ENCODE results near the gene RABGAP1L.
"Not testable (repeated sequence)": the region's sequence is repeated elsewhere in the genome, so short reads cannot be mapped to it uniquely, and the experiment has no call there.

RABGAP1L gene

DNA sequence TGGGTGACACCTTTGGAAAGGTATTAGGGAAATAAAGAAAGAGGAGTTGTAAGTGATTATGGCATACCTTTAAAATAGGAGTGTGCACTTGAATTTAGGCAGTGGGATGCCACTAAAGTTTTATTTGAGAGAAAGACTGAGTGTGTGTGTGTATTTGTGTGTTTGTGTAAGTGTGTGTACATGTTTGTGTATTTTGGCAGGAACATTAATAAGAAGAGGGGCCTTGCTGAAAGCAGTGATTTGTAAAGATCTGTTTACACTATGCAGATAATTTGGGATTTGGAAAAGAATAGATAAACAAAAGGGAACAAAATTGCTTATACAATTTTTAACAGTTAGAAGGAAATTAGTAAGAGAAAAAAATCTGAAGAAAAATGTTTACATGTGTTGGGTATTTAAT, 409.2 kb downstream of the RABGAP1L start:
- DNase-seq (ENCODE audit: low read depth in 2 of 2), result no peak

DNA sequence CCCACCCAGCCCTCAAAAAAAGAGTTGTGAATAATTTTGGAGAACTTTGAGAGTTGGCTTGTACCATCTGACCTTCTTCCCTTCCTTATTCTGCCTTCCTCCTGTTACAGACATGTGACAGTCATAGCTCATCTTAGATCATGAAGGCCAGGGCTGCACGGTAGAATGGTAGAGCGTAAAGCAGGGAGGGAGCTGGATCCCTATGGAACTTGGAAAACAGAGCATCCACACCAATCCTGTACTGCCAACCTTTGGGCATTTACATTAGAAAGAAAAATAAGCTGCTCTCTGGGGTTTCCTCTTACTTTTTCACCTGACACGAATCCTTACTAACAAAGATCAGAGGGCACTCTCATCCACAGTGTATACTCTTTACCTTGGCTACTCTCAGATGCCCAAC, 409.9 kb downstream of the RABGAP1L start:
- no peak for DNase-seq (ENCODE audit: low read depth in 2 of 2)

DNA sequence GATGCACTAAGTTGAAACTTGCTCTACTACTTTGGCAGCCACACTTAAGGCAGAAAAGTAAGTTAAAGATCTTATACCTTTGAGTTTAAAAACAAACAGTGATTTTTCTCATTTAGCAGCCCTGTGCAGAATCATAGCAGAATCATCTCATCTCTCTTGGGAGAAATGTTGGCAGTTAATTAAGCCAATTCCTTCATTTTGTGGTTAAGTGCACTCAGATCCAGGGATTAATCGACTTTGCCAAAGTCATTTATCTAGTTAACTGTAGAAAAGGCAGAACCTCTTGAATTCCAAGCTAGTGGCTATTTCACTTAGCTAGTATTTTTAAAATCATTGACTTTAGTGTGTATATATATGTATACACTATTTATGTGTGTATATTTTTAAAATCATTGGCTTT, 413.5 kb downstream of the RABGAP1L start:
- DNase-seq (ENCODE audit: low read depth in 2 of 2), result no peak

GRCh38 chr1:174576120-174576519, 416.8 kb downstream of the RABGAP1L start:
- DNase-seq (ENCODE audit: low read depth in 2 of 2), result not testable (repeated sequence)

DNA sequence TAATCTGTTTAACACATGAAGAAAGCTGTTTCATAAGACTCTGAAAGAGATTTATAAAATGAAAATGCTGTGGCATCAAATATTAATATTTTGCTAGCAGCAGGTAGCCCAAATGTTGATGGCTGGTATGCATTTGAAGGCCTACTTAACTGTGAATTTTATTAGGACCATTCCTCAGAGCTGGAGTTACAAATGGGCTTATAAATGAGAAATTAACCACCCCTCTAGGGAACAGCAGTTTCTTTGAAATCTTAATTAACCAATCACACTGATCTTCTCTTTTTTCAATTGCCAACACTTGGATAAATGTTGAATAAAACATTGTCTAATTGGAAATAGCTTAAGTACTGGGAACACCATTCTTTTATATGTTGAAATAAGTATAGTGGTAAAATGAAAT, 418.4 kb downstream of the RABGAP1L start:
- no peak for DNase-seq (ENCODE audit: low read depth in 2 of 2)

GRCh38 chr1:174580801-174581200, 421.5 kb downstream of the RABGAP1L start:
- no peak for DNase-seq (ENCODE audit: low read depth in 2 of 2)

DNA sequence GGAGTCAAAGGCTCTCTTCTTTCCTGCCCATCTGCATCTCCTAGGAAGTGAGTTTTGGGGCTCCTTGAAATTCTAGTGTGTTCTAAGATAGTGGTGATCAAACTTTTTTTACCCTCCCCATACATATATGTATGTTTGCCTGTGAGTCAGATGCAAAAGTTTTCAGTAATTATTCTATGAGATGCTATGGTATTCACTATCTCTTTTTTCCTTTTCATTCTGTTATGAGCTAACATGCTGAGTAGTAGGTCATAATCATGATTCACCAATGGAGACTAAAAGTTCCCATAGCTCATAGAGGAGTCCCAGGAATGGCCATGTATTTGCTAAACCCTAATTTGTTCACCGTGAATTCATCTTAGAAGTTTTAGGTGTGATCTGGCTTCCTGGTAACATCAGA, 424.0 kb downstream of the RABGAP1L start:
- DNase-seq (ENCODE audit: low read depth in 2 of 2), result no peak

GRCh38 chr1:174584071-174584470, 424.8 kb downstream of the RABGAP1L start:
- no peak for DNase-seq (ENCODE audit: low read depth in 2 of 2)

GRCh38 chr1:174588618-174589017, 429.3 kb downstream of the RABGAP1L start:
- DNase-seq (ENCODE audit: low read depth in 2 of 2), result not testable (repeated sequence)

DNA sequence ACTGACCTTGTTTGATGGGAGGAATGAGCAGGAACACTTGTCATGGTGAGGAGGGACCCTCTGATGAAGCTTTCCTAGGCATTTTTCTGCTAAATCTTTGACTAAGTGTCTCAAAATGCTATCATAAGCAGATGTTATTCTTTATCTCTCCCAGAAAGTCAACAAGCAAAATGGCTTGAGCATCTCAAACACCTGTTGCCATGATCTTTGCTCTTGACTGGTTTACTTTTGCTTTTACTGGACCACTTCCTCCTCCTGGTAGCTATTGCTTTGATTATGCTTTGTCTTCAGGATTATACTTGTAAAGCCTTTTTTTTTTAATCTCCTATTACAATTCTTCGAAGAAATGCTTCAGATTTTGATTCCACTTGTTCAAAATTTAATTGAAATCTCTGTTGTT, 445.9 kb downstream of the RABGAP1L start:
- no peak for DNase-seq (ENCODE audit: low read depth in 2 of 2)

DNA sequence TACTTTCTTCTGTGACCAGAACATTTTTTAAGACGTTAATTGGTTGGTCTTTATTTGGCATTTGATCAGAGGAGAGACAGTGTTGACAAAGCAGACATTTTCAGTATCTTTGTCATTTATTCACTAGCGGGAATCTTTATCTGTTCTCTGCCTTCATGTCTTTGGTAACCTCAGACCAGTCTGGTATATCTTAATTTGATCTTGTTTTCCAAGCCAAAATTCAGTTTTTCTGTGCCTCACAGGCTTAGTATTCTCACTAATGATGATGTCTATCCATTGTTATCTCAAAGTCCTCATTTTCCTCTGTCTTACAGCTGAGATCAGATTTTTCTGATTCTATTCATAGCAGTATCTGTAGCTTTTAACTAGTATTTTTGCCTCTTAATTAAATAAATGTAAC, 447.2 kb downstream of the RABGAP1L start:
- no peak for DNase-seq (ENCODE audit: low read depth in 2 of 2)

DNA sequence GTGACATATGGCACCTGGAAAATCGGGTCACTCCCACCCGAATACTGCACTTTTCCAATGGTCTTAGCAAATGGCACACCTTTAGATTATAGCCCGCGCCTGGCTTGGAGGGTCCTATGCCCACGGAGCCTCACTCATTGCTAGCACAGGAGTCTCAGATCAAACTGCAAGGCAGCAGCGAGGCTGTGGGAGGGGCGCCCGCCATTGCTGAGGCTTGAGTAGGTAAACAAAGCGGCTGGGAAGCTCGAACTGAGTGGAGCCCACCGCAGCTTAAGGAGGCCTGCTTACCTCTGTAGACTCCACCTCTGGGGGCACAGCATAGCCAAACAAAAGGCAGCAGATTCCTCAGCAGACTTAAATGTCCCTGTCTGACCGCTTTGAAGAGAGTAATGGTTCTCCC, 458.6 kb downstream of the RABGAP1L start:
- not testable (repeated sequence) for DNase-seq (ENCODE audit: low read depth in 2 of 2)

- DNase-seq (ENCODE audit: low read depth in 2 of 2), result no peak
These were observed 464.2 kb downstream of the RABGAP1L start for GRCh38 chr1:174623324-174624035.

DNA sequence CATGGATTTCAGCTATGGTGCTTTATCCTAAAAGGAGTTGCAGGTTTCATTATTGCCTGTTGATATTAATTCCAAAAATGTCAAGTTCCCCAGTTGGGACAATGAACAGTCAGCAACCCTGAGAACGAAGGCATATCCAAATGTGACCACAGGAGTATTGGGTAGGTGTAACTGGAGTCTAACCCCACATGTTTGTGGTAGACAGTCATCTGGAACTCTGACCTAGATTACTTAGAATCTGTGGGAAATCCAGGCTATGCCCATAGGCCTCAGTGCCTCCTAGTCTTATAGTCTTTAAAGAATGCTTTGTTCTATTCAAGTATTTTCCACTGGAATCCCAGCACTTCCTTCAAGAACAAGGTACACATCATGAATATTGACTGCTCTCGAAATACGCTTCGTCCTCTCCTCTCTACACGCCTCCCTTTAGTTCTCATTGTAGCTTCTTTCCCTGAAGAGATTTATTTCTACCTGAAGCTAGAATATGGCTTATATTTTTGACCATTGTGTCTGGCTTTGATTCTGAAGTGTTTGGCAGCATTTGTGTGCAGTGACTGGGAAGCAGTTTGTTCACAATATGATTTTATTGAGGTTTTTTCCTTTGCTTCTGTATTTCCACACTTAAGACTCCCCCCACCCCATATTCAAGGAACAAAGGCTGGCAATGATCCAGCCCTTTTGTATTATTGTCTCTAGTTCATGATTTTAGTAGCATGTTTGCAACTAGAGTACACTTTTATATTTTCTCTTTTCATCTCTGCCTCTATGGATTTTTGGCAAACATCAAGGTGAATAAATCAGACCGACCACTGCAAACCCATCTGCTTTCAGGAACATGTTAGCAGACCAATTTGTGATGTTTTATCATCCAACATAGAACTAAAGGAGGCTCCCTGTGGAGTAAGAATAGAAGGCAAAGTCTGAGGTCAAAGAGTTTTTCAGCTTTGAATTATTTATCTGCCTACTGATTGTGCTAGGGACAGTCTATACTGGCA, 467.0 kb downstream of the RABGAP1L start:
- DNase-seq (ENCODE audit: low read depth in 2 of 2), result no peak

- DNase-seq (ENCODE audit: low read depth in 2 of 2), result no peak
These were observed 478.2 kb downstream of the RABGAP1L start for GRCh38 chr1:174637487-174637886.

- no peak for DNase-seq (ENCODE audit: low read depth in 2 of 2)
These were observed 480.1 kb downstream of the RABGAP1L start for GRCh38 chr1:174639461-174639860.

DNA sequence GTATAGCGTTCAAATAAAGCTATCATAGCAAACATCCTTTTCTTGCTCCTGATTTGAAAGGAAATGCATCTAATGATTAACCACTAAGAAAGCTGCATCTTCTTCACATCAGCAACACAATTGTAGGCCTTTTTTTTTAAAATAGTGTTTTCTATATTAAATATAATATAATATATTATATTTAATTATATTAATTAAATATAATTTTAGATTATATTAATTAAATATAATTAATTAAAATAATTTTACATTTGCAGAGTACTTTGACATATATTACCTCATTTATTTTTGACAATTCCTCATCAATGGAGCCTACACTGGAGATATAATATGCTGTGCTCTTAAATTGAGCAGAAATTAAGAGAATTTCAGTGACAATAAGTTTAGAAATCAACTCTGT, 481.5 kb downstream of the RABGAP1L start:
- DNase-seq (ENCODE audit: low read depth in 2 of 2), result no peak

GRCh38 chr1:174642393-174642792, 483.1 kb downstream of the RABGAP1L start:
- DNase-seq (ENCODE audit: low read depth in 2 of 2), result no peak

- no peak for DNase-seq (ENCODE audit: low read depth in 2 of 2)
These were observed 483.9 kb downstream of the RABGAP1L start for GRCh38 chr1:174643206-174643605.

GRCh38 chr1:174649572-174649971, 490.3 kb downstream of the RABGAP1L start:
- DNase-seq (ENCODE audit: low read depth in 2 of 2), result not testable (repeated sequence)

GRCh38 chr1:174652569-174653280, 493.4 kb downstream of the RABGAP1L start:
- DNase-seq (ENCODE audit: low read depth in 2 of 2), result no peak

- no peak for DNase-seq (ENCODE audit: low read depth in 2 of 2)
These were observed 495.2 kb downstream of the RABGAP1L start for GRCh38 chr1:174654560-174654959.

Data from stimulated activated CD4-positive, alpha-beta T cell treated with anti-CD3 and anti-CD28 coated beads, Interleukin-4, amount 100 ng/mL, for 48 hours (primary cell).